KMS-11 (cell line): ENCODE results near the gene LRRC4C.

Experiments used
- H2AFZ ChIP-seq: fragments of 200-600 bp; sonication (generic); 2 replicates; pipeline ENCODE4 v1.6.1; 2016; ENCODE audit warnings: antibody characterized with exemption, mixed run types, low read depth
- H3K27ac ChIP-seq: fragments of 200-600 bp; sonication (generic); 2 replicates; pipeline ENCODE4 v1.6.1; 2016; ENCODE audit warnings: mild to moderate bottlenecking, mixed run types
- H3K27me3 ChIP-seq: fragments of 200-600 bp; sonication (generic); 2 replicates; pipeline ENCODE4 v1.6.1; 2017; ENCODE audit warnings: mild to moderate bottlenecking, low read depth, mixed run types, moderate library complexity; ENCODE audit not compliant: insufficient read depth
- H3K36me3 ChIP-seq: fragments of 200-600 bp; sonication (generic); 2 replicates; pipeline ENCODE4 v1.6.1; 2017; ENCODE audit warnings: mild to moderate bottlenecking, mixed run types; ENCODE audit not compliant: insufficient read depth
- H3K4me1 ChIP-seq: fragments of 200-600 bp; sonication (generic); 2 replicates; pipeline ENCODE4 v1.6.1; 2016; ENCODE audit warnings: mild to moderate bottlenecking, low read depth, mixed run types; ENCODE audit not compliant: poor library complexity, severe bottlenecking
- H3K4me2 ChIP-seq: fragments of 200-600 bp; sonication (generic); 2 replicates; pipeline ENCODE4 v1.7.0; 2016; ENCODE audit warnings: mild to moderate bottlenecking, mixed run types
- H3K4me3 ChIP-seq: fragments of 200-600 bp; sonication (generic); IDR thresholded peaks from 2 replicates; pipeline ENCODE4 v1.6.1; 2017; ENCODE audit warnings: low read depth, low read length, mixed read lengths; ENCODE audit not compliant: insufficient read depth
- H3K79me2 ChIP-seq: fragments of 200-600 bp; sonication (generic); 2 replicates; pipeline ENCODE4 v1.6.1; 2016; ENCODE audit warnings: low read depth, mixed run types; ENCODE audit not compliant: insufficient read depth
- H3K9ac ChIP-seq: fragments of 200-600 bp; sonication (generic); 2 replicates; pipeline ENCODE4 v1.6.1; 2016; ENCODE audit warnings: mild to moderate bottlenecking, mixed run types
- H4K20me1 ChIP-seq: fragments of 200-600 bp; sonication (generic); 2 replicates; pipeline ENCODE4 v1.6.1; 2016; ENCODE audit warnings: mild to moderate bottlenecking, mixed run types; ENCODE audit not compliant: insufficient read depth
- CTCF ChIP-seq: fragments of 200-600 bp; sonication (generic); conservative IDR thresholded peaks from 2 replicates; pipeline ENCODE4 v1.6.1; 2017; ENCODE audit warnings: low read depth, mild to moderate bottlenecking, antibody characterized with exemption, low read length, moderate library complexity, mixed read lengths

Gene LRRC4C

GRCh38 chr11:40223596-40224330 lies 1235.7 kb downstream of the LRRC4C start:
- TF ChIP-seq CTCF, result no peak
- H3K4me1 ChIP-seq, result no peaks in the 10 kb centered on the region
- H3K4me2 ChIP-seq, result no peak overlapping the region
- H3K9ac ChIP-seq, result no peak overlapping the region
- no peaks in the 10 kb centered on the region for H3K79me2 ChIP-seq
- H3K4me3 ChIP-seq, result no peak overlapping the region
- no peaks in the 10 kb centered on the region for H3K27me3 ChIP-seq
- no peaks in the 10 kb centered on the region for H4K20me1 ChIP-seq
- no peak overlapping the region for H3K27ac ChIP-seq
- H2AFZ ChIP-seq, result no peak overlapping the region
- no peaks in the 10 kb centered on the region for H3K36me3 ChIP-seq

GRCh38 chr11:40219401-40219800 lies 1240.1 kb downstream of the LRRC4C start:
- Histone ChIP-seq H3K79me2 (no peaks in the 10 kb centered on the region), H3K4me2 (no peak overlapping the region), H3K36me3 (no peaks in the 10 kb centered on the region), H3K27ac (no peak overlapping the region), H3K4me1 (no peaks in the 10 kb centered on the region), H2AFZ (no peak overlapping the region), H3K4me3 (no peak overlapping the region), H4K20me1 (no peaks in the 10 kb centered on the region), H3K27me3 (no peaks in the 10 kb centered on the region), H3K9ac (no peak overlapping the region)
- TF ChIP-seq CTCF, result no peak

- no peak overlapping the region for H2AFZ ChIP-seq
- H3K27ac ChIP-seq, result no peak overlapping the region
- no peak for TF ChIP-seq CTCF
- no peak overlapping the region for H3K9ac ChIP-seq
- H3K36me3 ChIP-seq, result no peaks in the 10 kb centered on the region
- no peaks in the 10 kb centered on the region for H3K79me2 ChIP-seq
- no peak overlapping the region for H3K4me3 ChIP-seq
- no peaks in the 10 kb centered on the region for H3K4me1 ChIP-seq
- no peaks in the 10 kb centered on the region for H4K20me1 ChIP-seq
- no peak overlapping the region for H3K4me2 ChIP-seq
- H3K27me3 ChIP-seq, result no peaks in the 10 kb centered on the region
Measured at GRCh38 chr11:40215556-40215955, 1243.9 kb downstream of the LRRC4C start.

- Histone ChIP-seq H2AFZ (no peak overlapping the region), H3K4me3 (no peak overlapping the region), H3K36me3 (no peaks in the 10 kb centered on the region), H4K20me1 (no peaks in the 10 kb centered on the region), H3K27me3 (no peaks in the 10 kb centered on the region), H3K27ac (no peak overlapping the region), H3K4me2 (no peak overlapping the region), H3K9ac (no peak overlapping the region), H3K4me1 (no peaks in the 10 kb centered on the region), H3K79me2 (no peaks in the 10 kb centered on the region)
- TF ChIP-seq CTCF, result no peak
Measured at GRCh38 chr11:40207416-40207815, 1252.0 kb downstream of the LRRC4C start.
